Esophagus squamous epithelium (tissue), 5 donors: Measurements from ENCODE around the gene PLD2. TPM values are rescaled to one million over a fixed set of nuclear protein-coding genes. Genes with fewer than 3 reads are reported as not detected.
A peak's percentile ranks its signal among the peaks of the same experiment; 100 is the strongest.

ENCODE experiments used
- DNase-seq: peaks from one replicate; lab custom pipeline; 2025; lab: John Stamatoyannopoulos, UW
- H3K27ac ChIP-seq, 4 donors: fragments of 200-600 bp; sonication (generic); one replicate each; pipeline ENCODE4 v1.5.1; 2016 to 2019; ENCODE audit warnings: mild to moderate bottlenecking in 1 of 4
- H3K27me3 ChIP-seq, 4 donors: fragments of 200-600 bp; sonication (generic); 1 replicate in 3 of 4; 2 replicates in 1 of 4; pipeline versions ENCODE4 v1.5.1 to v1.6.0; 2017 to 2021; ENCODE audit warnings: antibody characterized with exemption in 1 of 4
- H3K36me3 ChIP-seq, 3 donors: fragments of 200-600 bp; sonication (generic); one replicate each; pipeline ENCODE4 v1.5.1; 2016 to 2019
- H3K4me1 ChIP-seq, 3 donors: fragments of 200-600 bp; sonication (generic); one replicate each; pipeline ENCODE4 v1.5.1; 2017 to 2019
- H3K4me3 ChIP-seq, 4 donors: fragments of 200-600 bp; sonication (generic); 1 replicate in 3 of 4; 2 replicates in 1 of 4; pipeline ENCODE4 v1.5.1; 2016 to 2019; ENCODE audit warnings: mild to moderate bottlenecking in 2 of 4, moderate library complexity in 1 of 4
- H3K9me3 ChIP-seq, 3 donors: fragments of 200-600 bp; sonication (generic); one replicate each; pipeline ENCODE4 v1.5.1; 2016 to 2019
- POLR2A ChIP-seq, 4 donors: fragments of 450-650 bp; IDR thresholded peaks; one replicate each; pipeline ENCODE4 v1.6.1; 2017; ENCODE audit warnings: antibody characterized with exemption in 4 of 4, mild to moderate bottlenecking in 4 of 4, moderate library complexity in 3 of 4
- WGBS, 2 donors: methylation state at CpG; one replicate each; pipeline ENCODE4 v1.1.5; 2018; 5-methylcytosine and 5-hydroxymethylcytosine counted together
- intact Hi-C: fragments of 100-400 bp; cut with DNase I; formaldehyde crosslinking; loops from one replicate; pipeline ENCODE4 v1.15.0; 2022
- total RNA-seq, 4 donors: library from RNA; depleted of rRNA; stranded (reverse); fragments of >200 nt; gene quantifications; one replicate each; pipeline ENCODE4 v1.1.0, GENCODE V29; 2016
- TF ChIP-seq, protein P1 (sequence below), 6 experiments: fragments of 450-650 bp in 4 of 6; fragments of 200-600 bp in 2 of 6; sonication (generic) in 2 of 6; IDR thresholded peaks; one replicate each; pipeline ENCODE4 v1.5.1; 2016 to 2019; ENCODE audit warnings: antibody characterized with exemption in 6 of 6, mild to moderate bottlenecking in 4 of 6, moderate library complexity in 4 of 6
- donor health status: DM: yes; HTN: yes; CAD: no.

The PLD2 gene
- total RNA-seq, 4 donors from 2014 or later: 38.7 to 114 (median 86.7) TPM

DNA sequence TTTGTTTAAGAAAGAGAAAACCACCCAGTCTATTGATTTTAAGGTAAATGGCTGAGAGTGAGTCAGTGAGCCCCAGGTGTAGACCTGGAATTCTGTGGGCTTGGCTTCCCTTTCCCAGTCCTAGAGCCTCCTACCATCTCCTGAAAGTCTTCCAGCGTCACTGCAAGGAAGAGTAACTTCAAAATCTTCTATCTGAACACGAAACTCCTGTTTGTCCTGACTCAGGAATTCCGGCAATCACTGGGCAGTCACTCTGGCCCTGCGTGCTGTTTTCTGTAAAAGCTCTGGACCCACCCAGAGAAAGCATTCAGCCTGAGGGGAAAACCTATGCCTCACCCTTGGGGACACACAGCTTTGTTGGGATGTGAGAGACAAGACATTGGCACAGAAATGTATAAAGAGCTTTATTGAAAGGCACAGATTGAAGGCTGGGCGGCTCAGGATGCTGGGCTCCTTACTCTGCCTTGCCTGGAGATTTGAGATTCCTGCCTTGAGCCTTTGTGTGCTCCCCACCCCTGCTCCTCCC, 42.1 kb downstream of the PLD2 start:
- WGBS, 2 donors: 42 to 44% methylated on average over 4 to 5 of the region's 5 CpGs
- intact Hi-C loops: no loop called here
- TF ChIP-seq, protein P1, sequence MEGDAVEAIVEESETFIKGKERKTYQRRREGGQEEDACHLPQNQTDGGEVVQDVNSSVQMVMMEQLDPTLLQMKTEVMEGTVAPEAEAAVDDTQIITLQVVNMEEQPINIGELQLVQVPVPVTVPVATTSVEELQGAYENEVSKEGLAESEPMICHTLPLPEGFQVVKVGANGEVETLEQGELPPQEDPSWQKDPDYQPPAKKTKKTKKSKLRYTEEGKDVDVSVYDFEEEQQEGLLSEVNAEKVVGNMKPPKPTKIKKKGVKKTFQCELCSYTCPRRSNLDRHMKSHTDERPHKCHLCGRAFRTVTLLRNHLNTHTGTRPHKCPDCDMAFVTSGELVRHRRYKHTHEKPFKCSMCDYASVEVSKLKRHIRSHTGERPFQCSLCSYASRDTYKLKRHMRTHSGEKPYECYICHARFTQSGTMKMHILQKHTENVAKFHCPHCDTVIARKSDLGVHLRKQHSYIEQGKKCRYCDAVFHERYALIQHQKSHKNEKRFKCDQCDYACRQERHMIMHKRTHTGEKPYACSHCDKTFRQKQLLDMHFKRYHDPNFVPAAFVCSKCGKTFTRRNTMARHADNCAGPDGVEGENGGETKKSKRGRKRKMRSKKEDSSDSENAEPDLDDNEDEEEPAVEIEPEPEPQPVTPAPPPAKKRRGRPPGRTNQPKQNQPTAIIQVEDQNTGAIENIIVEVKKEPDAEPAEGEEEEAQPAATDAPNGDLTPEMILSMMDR (IDR thresholded peaks at IDR 0.05): no peak
- TF ChIP-seq POLR2A (IDR thresholded peaks at IDR 0.05): no peak
- peaks cover 0 to 14% (median 0%) of the 10 kb centered on the region in 3 donors for H3K36me3 ChIP-seq
- H3K4me1 ChIP-seq: peaks cover 46 to 92% (median 47%) of the 10 kb centered on the region in 3 donors
- no peaks in the 10 kb centered on the region for H3K27me3 ChIP-seq
- H3K27ac ChIP-seq: peak overlapping the region; percentile 85 to 93 (median 88)
- no peak for DNase-seq
- no peak overlapping the region for H3K4me3 ChIP-seq
- no peaks in the 10 kb centered on the region for H3K9me3 ChIP-seq

DNA sequence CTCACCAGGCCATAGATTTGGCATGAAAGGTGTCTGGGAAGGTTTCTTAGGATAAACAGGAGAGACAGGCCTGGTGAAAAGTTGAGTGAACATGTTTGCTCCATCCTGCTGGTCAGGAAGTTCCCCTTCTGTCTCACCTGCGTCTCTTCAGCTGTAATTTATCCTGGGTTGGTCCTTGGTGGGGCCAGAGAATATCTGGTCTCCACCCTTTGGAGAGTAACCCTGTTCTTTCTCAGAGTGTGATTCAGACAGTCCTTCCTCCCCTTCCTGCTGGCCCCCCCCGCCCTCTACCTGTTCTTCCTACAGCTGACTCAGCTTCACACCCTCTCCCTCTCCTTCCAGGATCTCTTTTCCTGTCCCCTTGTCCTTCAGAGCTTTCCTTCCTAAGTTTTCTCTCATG, 43.3 kb downstream of the PLD2 start:
- intact Hi-C loops: no loop called here
- Histone ChIP-seq H3K27ac (peak overlapping the region; percentile 85 to 93 (median 88)), H3K36me3 (peaks cover 0 to 4% (median 0%) of the 10 kb centered on the region in 3 donors), H3K4me1 (peaks cover 48 to 94% (median 50%) of the 10 kb centered on the region in 3 donors), H3K27me3 (no peaks in the 10 kb centered on the region), H3K9me3 (no peaks in the 10 kb centered on the region), H3K4me3 (no peak overlapping the region)
- TF ChIP-seq POLR2A (IDR thresholded peaks at IDR 0.05): no peak
- TF ChIP-seq, protein P1 (IDR thresholded peaks at IDR 0.05): no peak
- WGBS, 2 donors: 29 to 58% methylated on average over 2 of the region's 2 CpGs
- no peak for DNase-seq

DNA sequence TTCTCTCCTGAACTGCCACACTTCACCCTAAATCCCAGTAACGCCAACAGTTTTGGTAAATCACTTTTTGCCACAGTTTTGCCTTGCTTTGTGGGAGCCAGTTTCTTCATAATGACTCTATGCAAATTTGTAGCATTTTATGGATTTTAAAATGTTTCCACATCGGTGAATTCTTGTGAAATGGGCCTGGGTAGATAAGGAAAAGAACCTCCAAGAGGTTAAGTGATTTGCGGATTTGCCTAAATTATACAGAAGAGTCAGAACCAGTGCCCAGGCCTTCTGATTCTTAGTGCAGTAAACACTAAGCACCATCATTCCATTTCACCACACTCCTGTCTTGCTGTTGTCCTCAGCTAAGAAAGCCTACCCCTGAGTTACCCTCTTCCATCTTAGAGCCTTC, 44.1 kb downstream of the PLD2 start:
- peaks cover 48 to 94% (median 50%) of the 10 kb centered on the region in 3 donors for H3K4me1 ChIP-seq
- 74 to 84% methylated on average over 3 of the region's 3 CpGs for WGBS, 2 donors
- no peaks in the 10 kb centered on the region for H3K36me3 ChIP-seq
- DNase-seq: no peak
- H3K4me3 ChIP-seq: no peak overlapping the region
- intact Hi-C loops: no loop called here
- H3K27me3 ChIP-seq: no peaks in the 10 kb centered on the region
- no peaks in the 10 kb centered on the region for H3K9me3 ChIP-seq
- TF ChIP-seq POLR2A (IDR thresholded peaks at IDR 0.05): no peak
- TF ChIP-seq, protein P1 (IDR thresholded peaks at IDR 0.05): no peak
- H3K27ac ChIP-seq: peak overlapping the region; percentile 80 to 93 (median 87)

DNA sequence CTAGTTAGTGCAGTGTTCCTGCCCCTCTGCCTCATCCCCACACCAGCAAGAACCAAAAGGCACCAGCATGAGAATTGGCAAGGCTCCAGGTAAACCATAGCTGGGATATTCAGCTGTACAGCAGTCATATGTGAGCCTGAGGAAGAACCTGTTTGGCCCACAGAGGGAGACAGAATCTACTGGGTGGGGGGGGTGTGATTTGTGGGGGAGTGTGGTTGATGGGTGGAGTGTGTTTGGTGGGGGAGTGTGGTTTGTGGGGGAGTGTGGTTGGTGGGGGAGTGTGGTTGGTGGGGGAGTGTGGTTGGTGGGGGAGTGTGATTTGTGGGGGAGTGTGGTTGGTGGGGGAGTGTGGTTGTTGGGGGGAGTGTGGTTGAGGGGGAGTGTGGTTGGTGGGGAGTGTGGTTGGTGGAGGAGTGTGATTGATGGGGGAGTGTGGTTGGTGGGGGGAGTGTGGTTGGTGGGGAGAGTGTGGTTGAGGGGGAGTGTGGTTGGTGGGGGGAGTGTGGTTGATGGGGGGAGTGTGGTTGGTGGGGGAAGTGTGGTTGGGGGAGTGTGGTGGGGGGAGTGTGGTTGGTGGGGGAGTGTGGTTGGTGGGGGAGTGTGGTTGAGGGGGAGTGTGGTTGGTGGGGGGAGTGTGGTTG, 45.7 kb downstream of the PLD2 start:
- Histone ChIP-seq H3K4me3 (no peak overlapping the region), H3K4me1 (peaks cover 50 to 95% (median 56%) of the 10 kb centered on the region in 3 donors), H3K36me3 (peaks cover 0 to 10% (median 0%) of the 10 kb centered on the region in 3 donors), H3K9me3 (no peaks in the 10 kb centered on the region), H3K27me3 (no peaks in the 10 kb centered on the region), H3K27ac (peak overlapping the region; percentile 65 to 93 (median 87))
- TF ChIP-seq, protein P1 (IDR thresholded peaks at IDR 0.05): no peak
- no peak for TF ChIP-seq POLR2A (IDR thresholded peaks at IDR 0.05)
- DNase-seq: no peak
- intact Hi-C loops: no loop called here

DNA sequence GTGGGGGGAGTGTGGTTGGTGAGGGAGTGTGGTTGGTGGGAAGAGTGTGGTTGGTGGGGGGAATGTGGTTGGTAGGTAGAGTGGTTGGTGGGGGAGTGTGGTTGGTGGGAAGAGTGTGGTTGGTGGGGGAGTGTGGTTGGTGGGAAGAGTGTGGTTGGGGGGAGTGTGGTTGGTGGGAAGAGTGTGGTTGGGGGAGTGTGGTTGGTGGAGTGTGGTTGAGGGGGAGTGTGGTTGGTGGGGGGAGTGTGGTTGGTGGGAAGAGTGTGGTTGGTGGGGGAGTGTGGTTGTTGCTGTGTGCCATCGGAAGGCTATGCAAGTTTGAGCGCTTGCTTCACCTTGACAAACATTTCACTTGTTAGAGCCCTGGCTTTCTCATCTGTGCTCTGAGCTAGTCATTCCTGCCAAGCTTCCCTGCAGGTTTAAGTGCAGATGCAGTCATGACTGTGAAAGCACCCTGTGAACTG, 46.3 kb downstream of the PLD2 start:
- Histone ChIP-seq H3K4me1 (peaks cover 50 to 95% (median 59%) of the 10 kb centered on the region in 3 donors), H3K36me3 (peaks cover 0 to 10% (median 0%) of the 10 kb centered on the region in 3 donors), H3K27me3 (no peaks in the 10 kb centered on the region), H3K27ac (peak overlapping the region; percentile 83 to 93 (median 87)), H3K9me3 (no peaks in the 10 kb centered on the region), H3K4me3 (no peak overlapping the region)
- no peak for DNase-seq
- 24 to 44% methylated on average over 2 of the region's 2 CpGs for WGBS, 2 donors
- TF ChIP-seq POLR2A (IDR thresholded peaks at IDR 0.05): no peak
- TF ChIP-seq, protein P1 (IDR thresholded peaks at IDR 0.05): no peak
- intact Hi-C loops: no loop called here
